HG03103 (cell line): ENCODE measurements around the gene CYS1.
"Not testable (repeated sequence)": the region's sequence is repeated elsewhere in the genome, so short reads cannot be mapped to it uniquely, and the experiment has no call there.

Source experiments
- ATAC-seq: cut with Tn5 transposase; IDR thresholded peaks from one replicate; pipeline ENCODE4 v1.9.1; 2021; ENCODE audit warnings: low read depth; ENCODE audit not compliant: unreplicated experiment

The CYS1 gene

GRCh38 chr2:10016001-10016801 lies 64.0 kb downstream of the CYS1 start:
- ATAC-seq: no peak

- not testable (repeated sequence) for ATAC-seq
These were observed 64.7 kb downstream of the CYS1 start for GRCh38 chr2:10015376-10015989.

GRCh38 chr2:10014418-10015190 lies 65.6 kb downstream of the CYS1 start:
- ATAC-seq: no peak

- not testable (repeated sequence) for ATAC-seq
These were observed 66.4 kb downstream of the CYS1 start for GRCh38 chr2:10013651-10014417.

GRCh38 chr2:10012963-10013461 lies 67.2 kb downstream of the CYS1 start:
- no peak for ATAC-seq

GRCh38 chr2:10012366-10012962 lies 67.7 kb downstream of the CYS1 start:
- not testable (repeated sequence) for ATAC-seq

GRCh38 chr2:10011606-10012325 lies 68.4 kb downstream of the CYS1 start:
- not testable (repeated sequence) for ATAC-seq

GRCh38 chr2:10010861-10011605 lies 69.2 kb downstream of the CYS1 start:
- ATAC-seq: not testable (repeated sequence)

- no peak for ATAC-seq
These were observed 70.1 kb downstream of the CYS1 start for GRCh38 chr2:10009811-10010781.

- ATAC-seq: no peak
These were observed 70.9 kb downstream of the CYS1 start for GRCh38 chr2:10009271-10009810.

GRCh38 chr2:10008809-10009176 lies 71.4 kb downstream of the CYS1 start:
- ATAC-seq: no peak

- no peak for ATAC-seq
These were observed 72.0 kb downstream of the CYS1 start for GRCh38 chr2:10007921-10008808.

- no peak for ATAC-seq
These were observed 72.8 kb downstream of the CYS1 start for GRCh38 chr2:10007435-10007834.
